Muscle of leg (tissue), 11 donors: ENCODE measurements around the gene WDR27. TPM values are rescaled to one million over a fixed set of nuclear protein-coding genes. Genes with fewer than 3 reads are reported as not detected.

ENCODE experiments used
- DNase-seq: peaks from one replicate; pipeline ENCODE4 v3.0.0; 2013
- H3K27ac ChIP-seq: one replicate; pipeline ENCODE4 v1.5.1; 2013; ENCODE audit warnings: mild to moderate bottlenecking, low read length, control low read depth
- H3K27me3 ChIP-seq: one replicate; pipeline ENCODE4 v1.6.1; 2013; ENCODE audit warnings: low read length; ENCODE audit not compliant: control insufficient read depth, insufficient read depth
- H3K36me3 ChIP-seq: one replicate; pipeline ENCODE4 v1.6.1; 2013; ENCODE audit warnings: low read length; ENCODE audit not compliant: control insufficient read depth, insufficient read depth
- H3K4me1 ChIP-seq: one replicate; pipeline ENCODE4 v1.6.1; 2013; ENCODE audit warnings: low read length; ENCODE audit not compliant: control insufficient read depth, insufficient read depth
- H3K4me3 ChIP-seq: one replicate; pipeline ENCODE4 v1.5.1; 2013; ENCODE audit warnings: low read length, control low read depth
- H3K9me3 ChIP-seq: replicated peaks from 2 replicates; pipeline ENCODE4 v1.6.1; 2013; ENCODE audit warnings: low read depth, low read length; ENCODE audit not compliant: control insufficient read depth
- WGBS: methylation state at CpG from one replicate; pipeline ENCODE4 v1.1.5; 2013; ENCODE audit warnings: missing lambda C conversion rate; ENCODE audit not compliant: insufficient coverage; 5-methylcytosine and 5-hydroxymethylcytosine counted together
- polyA plus RNA-seq, 8 donors: library from polyadenylated mRNA; unstranded; fragments of 120-200 nt; gene quantifications; one replicate each; pipeline versions ENCODE4 v1.2.1 to v1.2.3, GENCODE V29; 2013; ENCODE audit warnings: inconsistent platforms in 1 of 8, low replicate concordance in 1 of 8; ENCODE audit not compliant: insufficient read length in 8 of 8, insufficient read depth in 1 of 8
- total RNA-seq: library from RNA; stranded (reverse); fragments of 120-200 nt; gene quantifications from one replicate; pipeline ENCODE4 v1.2.4, GENCODE V29; 2013

The WDR27 gene
- total and polyA plus RNA-seq, 9 donors = 21.5 to 49.4 (median 30.3) TPM

- Histone ChIP-seq H3K36me3 (no peaks in the 10 kb centered on the region), H3K4me1 (peaks cover 7% of the 10 kb centered on the region), H3K27ac (peak overlapping the region; percentile 92), H3K27me3 (no peaks in the 10 kb centered on the region), H3K4me3 (peak overlapping the region; percentile 60), H3K9me3 (no peaks in the 10 kb centered on the region)
- WGBS = 17% methylated on average over 17 of the region's 29 CpGs
- DNase-seq = peak; percentile 71
These were observed 23.6 kb upstream of the WDR27 start for GRCh38 chr6:169725125-169726048.

DNA sequence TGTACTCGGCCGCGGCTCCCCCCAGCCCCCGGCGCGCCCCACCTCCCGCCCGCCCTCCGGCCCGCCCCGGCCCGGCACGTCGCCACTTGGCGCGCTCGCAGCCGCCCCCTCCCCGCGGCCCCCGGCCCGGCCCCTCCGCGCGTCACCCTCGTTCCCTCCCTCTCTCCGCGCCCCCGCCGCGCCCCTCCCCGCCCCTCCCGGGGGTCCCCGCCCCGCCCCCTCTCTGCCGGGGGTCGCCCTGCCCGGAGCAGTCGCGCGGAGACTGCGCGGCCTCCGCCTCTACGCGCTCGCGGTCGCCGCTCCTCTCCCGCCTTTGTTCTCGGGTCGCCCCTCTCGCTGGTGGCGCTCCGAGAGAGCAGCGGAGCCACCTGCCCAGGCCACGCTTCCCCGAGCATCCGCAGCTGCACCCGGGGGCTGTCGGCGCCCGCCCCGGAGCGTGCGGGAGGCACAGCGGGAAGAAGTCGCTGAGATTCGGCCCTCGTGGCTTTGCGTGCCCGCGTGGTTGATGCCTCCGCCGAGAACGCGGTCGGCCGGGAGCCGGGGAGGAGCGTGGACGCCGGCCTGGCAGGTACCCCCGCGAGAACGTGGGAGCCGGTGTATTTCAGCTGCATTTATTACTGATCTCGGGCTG lies 22.8 kb upstream of the WDR27 start, which contains the start of gene PHF10:
Gene PHF10 (minus strand): TSS at position 7 of the 631 bp plus-strand sequence. CDS start 569 bp downstream, outside the sequence.
- Histone ChIP-seq H3K9me3 (no peaks in the 10 kb centered on the region), H3K36me3 (no peaks in the 10 kb centered on the region), H3K4me3 (peak within 1 kb of the TSS; percentile 74), H3K4me1 (peaks cover 7% of the 10 kb centered on the region), H3K27ac (peak within 1 kb of the TSS; percentile 92), H3K27me3 (no peaks in the 10 kb centered on the region)
- peak; percentile 86 for DNase-seq
- WGBS = 0% methylated on average over 51 of the region's 89 CpGs

- no peaks in the 10 kb centered on the region for H3K9me3 ChIP-seq
- no peak overlapping the region for H3K4me3 ChIP-seq
- WGBS = under 1% methylated on average over 81 of the region's 89 CpGs
- peaks cover 1% of the 10 kb centered on the region for H3K36me3 ChIP-seq
- H3K27me3 ChIP-seq = no peaks in the 10 kb centered on the region
- peak overlapping the region; percentile 26 for H3K27ac ChIP-seq
- peaks cover 7% of the 10 kb centered on the region for H3K4me1 ChIP-seq
- peak; percentile 55 for DNase-seq
These were observed 22.2 kb upstream of the WDR27 start for GRCh38 chr6:169723991-169724493.

- Histone ChIP-seq H3K9me3 (no peaks in the 10 kb centered on the region), H3K27me3 (no peaks in the 10 kb centered on the region), H3K4me3 (peak overlapping the region; percentile 74), H3K4me1 (peaks cover 7% of the 10 kb centered on the region), H3K36me3 (peaks cover 2% of the 10 kb centered on the region), H3K27ac (peak overlapping the region; percentile 92)
- peak; percentile 89 for DNase-seq
- under 1% methylated on average over 67 of the region's 70 CpGs for WGBS
These were observed 21.5 kb upstream of the WDR27 start for GRCh38 chr6:169723200-169723909.

DNA sequence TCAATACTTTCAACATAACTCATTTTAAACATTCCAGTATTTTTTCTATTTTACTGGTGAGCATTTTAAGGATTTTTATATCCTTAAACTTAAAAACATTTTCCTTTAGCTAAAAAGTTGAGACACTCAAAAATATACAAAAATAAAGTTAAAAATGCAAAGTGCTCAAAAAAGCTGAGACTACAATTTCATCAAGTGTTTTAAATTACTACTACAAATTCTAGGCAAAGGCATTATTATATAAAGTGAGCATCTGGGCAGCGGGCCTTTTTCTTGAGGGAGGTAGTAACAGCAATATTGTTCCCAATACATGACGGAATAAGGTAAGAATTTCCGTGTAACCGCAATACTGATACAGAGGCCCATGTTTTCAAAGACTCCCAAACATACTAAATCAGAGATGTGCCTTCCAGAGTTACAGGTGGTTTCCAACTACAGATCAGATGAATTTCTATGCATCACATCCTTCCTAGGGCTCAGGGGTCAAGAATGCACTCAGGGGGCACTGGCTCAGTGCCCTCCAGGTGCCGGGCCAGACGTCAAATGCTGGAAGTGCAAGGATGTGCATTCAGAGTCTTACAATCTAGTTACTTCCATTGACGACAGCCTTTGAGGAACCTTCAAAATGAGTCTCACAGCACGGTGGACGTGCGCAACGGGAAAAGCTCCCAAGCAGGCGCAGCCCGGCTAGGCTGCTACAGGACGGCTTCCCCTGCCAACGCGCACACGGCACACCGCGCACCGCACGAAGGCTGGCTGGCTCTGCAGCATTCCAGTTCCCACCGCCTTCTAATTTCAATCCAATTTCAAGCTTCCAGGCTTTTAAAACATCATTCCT lies 20.8 kb upstream of the WDR27 start:
- H3K36me3 ChIP-seq = peaks cover 2% of the 10 kb centered on the region
- H3K27ac ChIP-seq = peak overlapping the region; percentile 92
- H3K4me3 ChIP-seq = peak overlapping the region; percentile 74
- WGBS = 1% methylated on average over 20 of the region's 22 CpGs
- H3K4me1 ChIP-seq = peaks cover 7% of the 10 kb centered on the region
- no peaks in the 10 kb centered on the region for H3K27me3 ChIP-seq
- H3K9me3 ChIP-seq = no peaks in the 10 kb centered on the region
- peak; percentile 66 for DNase-seq

GRCh38 chr6:169720207-169720855 lies 18.5 kb upstream of the WDR27 start:
- no peak overlapping the region for H3K27ac ChIP-seq
- WGBS = 100% methylated on average over 3 of the region's 3 CpGs
- peaks cover 7% of the 10 kb centered on the region for H3K4me1 ChIP-seq
- no peak overlapping the region for H3K4me3 ChIP-seq
- peaks cover 5% of the 10 kb centered on the region for H3K36me3 ChIP-seq
- no peaks in the 10 kb centered on the region for H3K9me3 ChIP-seq
- no peak for DNase-seq
- H3K27me3 ChIP-seq = no peaks in the 10 kb centered on the region

DNA sequence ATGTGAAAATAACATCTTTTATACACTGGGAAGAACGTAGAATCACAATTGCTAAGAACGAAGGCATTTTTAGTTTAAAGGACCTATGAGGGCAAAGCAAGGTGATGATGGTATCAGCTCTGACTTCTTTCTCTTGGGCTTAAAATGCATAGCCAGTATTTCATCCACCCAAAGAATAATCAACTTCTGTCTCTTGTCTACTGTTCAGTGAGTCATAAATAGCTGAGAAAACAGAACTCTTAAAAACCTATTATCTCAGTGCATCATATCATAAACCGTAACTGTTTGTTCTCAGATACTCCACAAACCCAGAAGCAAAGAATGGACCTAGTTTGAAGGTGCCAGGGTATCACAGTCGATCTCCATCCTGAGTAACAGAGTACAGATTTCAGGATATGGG lies 17.3 kb upstream of the WDR27 start:
- WGBS = no CpG with 5 or more reads among the region's 4 CpGs
- peaks cover 14% of the 10 kb centered on the region for H3K36me3 ChIP-seq
- H3K27ac ChIP-seq = no peak overlapping the region

GRCh38 chr6:169714595-169714994 lies 12.8 kb upstream of the WDR27 start:
- no peak for DNase-seq
- Histone ChIP-seq H3K27me3 (no peaks in the 10 kb centered on the region), H3K9me3 (no peaks in the 10 kb centered on the region), H3K36me3 (peaks cover 29% of the 10 kb centered on the region), H3K27ac (no peak overlapping the region), H3K4me3 (no peak overlapping the region), H3K4me1 (no peaks in the 10 kb centered on the region)
- WGBS = 95% methylated on average over 6 of the region's 9 CpGs

More for the DNA sequence above, 17.3 kb upstream of the WDR27 start:
- Histone ChIP-seq H3K27me3 (no peaks in the 10 kb centered on the region), H3K9me3 (no peaks in the 10 kb centered on the region), H3K4me1 (peaks cover 5% of the 10 kb centered on the region), H3K4me3 (no peak overlapping the region)
- DNase-seq = no peak

DNA sequence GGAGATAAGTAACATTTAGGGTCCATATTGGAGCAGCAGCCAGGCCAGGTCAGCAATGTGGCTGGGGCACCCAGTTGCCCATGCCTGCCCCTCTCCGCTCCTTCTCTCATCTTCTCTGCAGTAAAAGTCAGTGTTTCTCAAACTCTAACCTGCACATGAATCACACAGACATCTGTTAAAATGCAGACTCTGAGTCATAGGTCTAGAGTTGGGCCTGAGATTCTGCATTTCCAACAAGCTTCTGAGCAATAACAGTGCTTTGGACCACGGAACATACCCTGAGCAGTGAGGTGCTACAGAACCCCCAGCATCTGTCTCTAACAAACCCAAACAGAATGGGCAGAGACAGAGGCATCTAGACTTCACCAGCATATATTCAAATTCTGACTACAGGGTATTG lies 12.3 kb upstream of the WDR27 start:
- no peak for DNase-seq
- H3K9me3 ChIP-seq = no peaks in the 10 kb centered on the region
- no peak overlapping the region for H3K27ac ChIP-seq
- no peaks in the 10 kb centered on the region for H3K4me1 ChIP-seq
- WGBS = 90% methylated on average over 2 of the region's 2 CpGs
- peaks cover 29% of the 10 kb centered on the region for H3K36me3 ChIP-seq
- H3K27me3 ChIP-seq = no peaks in the 10 kb centered on the region
- no peak overlapping the region for H3K4me3 ChIP-seq
